Measurements from ENCODE around the gene NOD2.

- TF ChIP-seq CTCF (IDR thresholded peaks at IDR 0.05) (no peak), POLR2A (IDR thresholded peaks at IDR 0.05) (no peak)
These were observed 15.1 kb downstream of the NOD2 start for GRCh38 chr16:50708373-50709060.

Measured in thyroid gland (tissue), 4 donors.